ENCODE measurements around the gene PITPNM3.

Gene PITPNM3

DNA sequence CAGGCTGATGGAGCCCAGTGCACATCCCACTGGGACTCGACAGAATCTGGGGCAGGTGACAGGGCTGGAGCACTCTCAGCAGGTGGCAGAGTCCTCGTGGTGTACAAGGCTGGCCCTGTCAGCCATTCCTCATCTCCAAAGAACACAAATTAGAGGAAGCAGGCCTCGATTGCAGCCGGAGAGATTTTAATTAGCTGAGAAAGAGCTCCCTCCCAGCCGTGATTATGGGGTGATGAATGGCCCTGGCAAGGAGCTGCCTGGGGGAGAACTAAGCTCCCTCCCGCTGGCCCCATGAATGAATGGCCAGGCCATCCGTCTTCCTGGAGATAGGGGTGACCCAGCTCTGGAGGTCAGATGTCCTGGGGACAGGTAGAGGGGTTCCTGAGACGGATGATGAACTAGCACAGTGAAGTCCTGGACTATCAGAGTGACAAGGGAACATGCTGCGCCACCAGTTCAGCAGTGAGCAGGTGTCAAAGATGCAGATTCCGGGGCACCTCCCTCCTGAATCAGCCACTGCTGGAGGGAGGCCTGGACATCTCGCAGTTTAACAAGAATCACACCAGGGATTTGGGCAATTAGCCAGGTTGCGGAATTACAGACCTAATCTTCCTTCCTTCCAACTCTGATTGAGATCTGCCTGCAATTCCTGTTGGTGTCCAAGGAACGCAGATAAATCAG is 76.6 kb downstream of the PITPNM3 start:
- DNase-seq (ENCODE audit: low read depth), result no peak

DNA sequence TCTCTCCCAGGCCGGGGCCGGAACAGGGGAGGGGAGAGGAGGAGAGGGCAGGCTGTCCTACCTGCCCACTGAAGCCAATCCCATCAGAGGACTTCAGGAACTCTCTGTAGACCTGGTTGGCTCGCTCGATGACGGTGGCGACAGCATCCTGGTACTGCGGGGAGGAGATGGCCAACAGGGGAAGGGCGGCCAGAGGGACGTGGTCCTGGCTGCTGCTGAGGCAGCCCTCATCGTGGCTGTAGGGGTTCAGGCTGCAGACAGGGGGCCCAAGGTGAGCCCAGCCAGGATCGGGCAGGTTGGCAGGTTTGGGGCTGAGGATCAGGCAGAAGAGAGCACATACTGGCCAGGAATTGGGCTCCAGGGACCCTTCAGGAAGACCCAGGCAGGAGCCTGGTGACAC is 77.9 kb downstream of the PITPNM3 start:
- DNase-seq (ENCODE audit: low read depth), result no peak

DNA sequence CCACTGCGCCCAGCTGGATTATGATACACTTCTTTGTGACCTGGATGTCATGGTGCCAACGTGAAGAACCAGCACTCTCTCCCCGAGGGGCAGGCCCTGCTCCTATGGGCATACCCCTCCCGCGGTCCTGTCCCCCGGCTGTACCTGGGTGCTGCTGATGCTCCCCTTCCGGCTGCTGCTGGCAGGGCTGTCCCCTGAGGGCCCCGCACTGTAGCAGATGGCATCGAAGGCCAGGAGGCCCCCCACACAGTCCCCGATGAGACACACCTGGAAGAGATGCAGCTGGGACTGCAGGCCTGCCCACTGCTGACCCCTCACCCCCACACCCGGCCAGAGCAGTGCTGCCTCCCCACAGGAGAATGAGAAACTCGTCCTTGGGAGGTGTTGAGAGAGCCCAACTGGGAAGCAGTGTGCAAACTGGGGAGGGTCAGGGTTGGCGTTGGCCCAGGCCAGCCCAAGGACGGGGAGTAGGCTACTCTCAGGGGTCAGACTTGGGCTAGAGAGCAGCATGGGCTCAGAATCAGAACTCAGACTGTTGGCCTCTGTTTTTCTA is 78.4 kb downstream of the PITPNM3 start:
- DNase-seq (ENCODE audit: low read depth), result no peak

DNA sequence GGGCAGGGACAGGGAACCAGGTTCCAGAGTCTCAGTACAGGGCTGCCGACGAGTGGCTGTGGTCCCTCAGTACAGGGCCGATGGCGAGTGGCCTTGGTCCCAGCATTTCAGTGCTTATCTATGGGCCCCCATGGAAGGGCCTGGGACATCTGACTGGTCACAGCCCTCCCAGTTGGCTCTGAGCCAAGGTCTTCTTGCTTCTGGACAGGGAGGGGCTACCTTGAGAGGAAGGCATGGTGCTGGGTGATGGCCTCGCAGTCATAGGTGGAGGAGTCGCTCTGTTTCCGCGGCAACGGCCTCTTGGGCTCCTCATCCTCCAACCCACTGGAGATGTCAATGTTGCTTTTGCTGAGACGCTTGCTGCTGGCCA is 79.6 kb downstream of the PITPNM3 start:
- DNase-seq (ENCODE audit: low read depth), result no peak

DNA sequence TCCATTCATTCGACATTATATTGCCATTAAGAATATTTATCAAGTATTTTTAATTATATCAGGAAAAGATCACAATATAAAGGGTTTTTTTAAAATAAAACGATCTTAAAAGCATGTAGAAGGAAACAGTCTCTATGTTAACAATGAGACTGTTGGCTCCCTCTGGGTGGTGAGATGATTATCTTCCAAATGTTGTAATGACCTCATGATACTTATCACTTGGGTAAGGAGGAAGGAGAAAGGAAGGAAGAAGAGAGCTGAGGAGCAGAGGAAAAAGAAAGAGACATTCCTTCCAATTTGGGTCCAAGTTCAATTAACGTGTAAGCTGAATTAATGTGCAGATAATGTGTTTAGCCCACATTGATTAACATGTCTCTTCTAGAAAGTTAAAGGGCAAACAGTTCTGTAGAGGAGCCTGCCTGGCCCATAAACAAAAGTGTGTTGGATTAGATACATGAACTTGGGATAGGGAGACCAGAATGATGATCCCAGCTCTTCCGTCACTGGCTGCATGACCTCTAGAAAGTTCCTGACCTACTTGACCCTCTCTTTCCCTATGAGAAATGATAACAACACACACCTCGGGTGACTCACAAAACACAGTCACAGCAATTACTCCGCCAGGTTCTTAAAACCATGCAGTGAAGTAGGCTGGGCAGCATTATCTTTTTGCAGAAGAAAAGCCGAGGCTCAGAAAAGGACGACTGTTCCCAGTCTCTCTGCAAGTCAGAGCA is 80.1 kb downstream of the PITPNM3 start:
- no peak for DNase-seq (ENCODE audit: low read depth)

DNA sequence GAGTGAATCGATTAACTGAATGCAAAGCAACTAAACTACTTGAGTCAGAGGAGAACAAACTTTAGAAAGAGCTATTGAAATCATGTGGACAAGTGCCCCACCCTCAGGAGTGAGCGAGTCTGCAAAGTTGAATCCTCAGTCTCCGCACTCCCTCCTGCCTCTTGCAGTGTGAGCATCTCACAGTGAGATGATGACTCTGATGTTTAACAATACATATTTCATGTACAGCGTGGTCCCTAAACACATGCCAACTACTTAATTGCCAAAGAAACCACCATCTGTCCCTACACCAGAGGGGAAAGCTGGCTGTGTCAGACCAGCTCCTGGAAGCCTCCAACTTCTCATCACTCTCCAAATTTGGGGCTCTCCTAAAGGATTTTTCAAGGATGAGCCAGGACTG is 80.9 kb downstream of the PITPNM3 start:
- DNase-seq (ENCODE audit: low read depth), result no peak

DNA sequence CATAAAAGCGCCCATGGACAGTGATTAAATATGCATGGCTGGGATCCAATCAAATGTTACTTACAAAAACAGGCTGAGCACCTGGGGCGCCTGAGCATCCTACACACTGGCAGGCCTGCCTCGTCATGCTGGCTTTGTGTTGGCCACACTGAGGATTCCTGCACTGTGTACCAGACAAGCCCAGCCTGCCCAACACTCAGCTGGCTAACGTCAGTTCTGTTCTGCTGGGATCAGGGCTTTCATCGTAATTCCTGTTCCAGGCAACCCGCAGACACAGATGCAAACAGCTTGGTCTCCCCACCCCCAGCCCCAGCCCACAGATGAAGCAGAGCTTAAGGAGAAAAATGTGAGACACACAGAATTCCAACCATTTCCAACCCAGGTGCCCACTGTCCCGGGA is 81.4 kb downstream of the PITPNM3 start:
- no peak for DNase-seq (ENCODE audit: low read depth)

DNA sequence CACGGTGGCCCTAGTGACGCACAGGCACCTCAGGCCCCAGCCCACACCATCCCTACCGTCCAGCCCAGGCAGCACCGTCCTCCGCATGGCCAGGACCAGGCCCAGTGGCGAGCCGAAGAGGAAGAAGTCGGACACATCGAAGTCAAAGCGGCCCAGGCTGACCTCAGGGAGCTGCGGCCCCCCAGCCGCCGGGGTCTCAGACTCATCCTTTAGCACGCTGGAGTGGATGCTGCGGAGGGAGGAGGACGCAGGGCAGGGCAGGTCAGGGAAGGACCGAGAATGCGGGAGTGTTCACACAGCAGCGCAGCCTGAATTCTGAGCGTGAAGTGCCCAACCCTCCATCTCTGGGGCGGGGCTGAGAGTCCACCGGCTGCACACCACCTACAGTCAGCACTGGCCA is 82.0 kb downstream of the PITPNM3 start:
- no peak for DNase-seq (ENCODE audit: low read depth)

DNA sequence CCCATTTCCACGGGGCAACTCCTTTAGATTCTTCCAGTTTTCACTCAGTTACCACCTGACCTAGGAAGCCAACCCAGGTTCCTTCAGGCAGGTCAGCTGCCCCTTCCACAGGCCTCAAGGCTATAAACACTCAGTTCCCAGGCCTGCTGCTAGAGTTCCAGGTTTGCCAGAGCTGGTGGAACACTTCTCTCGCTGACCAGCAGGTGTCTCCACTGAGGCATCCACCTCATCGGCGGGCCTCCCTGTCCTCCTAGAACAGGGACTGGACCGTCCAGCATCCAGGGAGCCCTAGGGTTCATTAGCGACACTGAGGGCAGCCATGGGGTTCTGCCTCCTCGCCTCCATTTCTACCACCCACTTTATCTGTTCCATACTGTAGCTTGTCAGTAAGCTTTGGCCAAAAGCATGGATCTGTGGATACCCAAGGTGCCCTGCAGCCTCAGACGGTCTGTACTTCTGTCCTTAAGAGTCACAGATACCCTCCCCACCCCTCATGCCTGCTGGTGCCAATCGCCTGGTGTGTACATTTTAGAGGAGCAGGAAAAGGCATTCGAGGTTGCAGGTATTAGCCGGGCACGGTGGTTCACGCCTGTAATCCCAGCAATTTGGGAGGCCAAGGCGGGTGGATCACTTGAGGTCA is 83.1 kb downstream of the PITPNM3 start:
- peak; percentile 35 for DNase-seq (ENCODE audit: low read depth)

DNA sequence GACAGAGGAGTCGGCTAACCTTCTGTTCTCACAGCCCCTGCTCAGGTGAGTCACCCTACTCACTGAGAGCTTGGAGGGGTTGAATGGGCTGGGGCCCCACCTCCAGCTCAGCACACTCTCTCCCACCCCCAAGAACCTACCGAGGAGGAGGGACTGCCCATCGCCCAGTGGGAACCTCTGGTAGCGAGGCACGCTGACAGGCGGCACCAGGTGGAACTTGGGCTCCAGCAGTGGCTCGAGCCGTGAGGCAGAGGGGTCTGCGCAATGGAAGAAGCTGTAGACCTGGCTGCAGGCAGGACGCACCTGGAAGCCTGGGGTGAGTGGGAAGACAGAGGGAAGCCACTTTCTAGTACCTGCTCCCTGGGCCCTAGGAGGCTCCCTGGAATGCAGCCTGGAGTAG is 83.8 kb downstream of the PITPNM3 start:
- no peak for DNase-seq (ENCODE audit: low read depth)

DNA sequence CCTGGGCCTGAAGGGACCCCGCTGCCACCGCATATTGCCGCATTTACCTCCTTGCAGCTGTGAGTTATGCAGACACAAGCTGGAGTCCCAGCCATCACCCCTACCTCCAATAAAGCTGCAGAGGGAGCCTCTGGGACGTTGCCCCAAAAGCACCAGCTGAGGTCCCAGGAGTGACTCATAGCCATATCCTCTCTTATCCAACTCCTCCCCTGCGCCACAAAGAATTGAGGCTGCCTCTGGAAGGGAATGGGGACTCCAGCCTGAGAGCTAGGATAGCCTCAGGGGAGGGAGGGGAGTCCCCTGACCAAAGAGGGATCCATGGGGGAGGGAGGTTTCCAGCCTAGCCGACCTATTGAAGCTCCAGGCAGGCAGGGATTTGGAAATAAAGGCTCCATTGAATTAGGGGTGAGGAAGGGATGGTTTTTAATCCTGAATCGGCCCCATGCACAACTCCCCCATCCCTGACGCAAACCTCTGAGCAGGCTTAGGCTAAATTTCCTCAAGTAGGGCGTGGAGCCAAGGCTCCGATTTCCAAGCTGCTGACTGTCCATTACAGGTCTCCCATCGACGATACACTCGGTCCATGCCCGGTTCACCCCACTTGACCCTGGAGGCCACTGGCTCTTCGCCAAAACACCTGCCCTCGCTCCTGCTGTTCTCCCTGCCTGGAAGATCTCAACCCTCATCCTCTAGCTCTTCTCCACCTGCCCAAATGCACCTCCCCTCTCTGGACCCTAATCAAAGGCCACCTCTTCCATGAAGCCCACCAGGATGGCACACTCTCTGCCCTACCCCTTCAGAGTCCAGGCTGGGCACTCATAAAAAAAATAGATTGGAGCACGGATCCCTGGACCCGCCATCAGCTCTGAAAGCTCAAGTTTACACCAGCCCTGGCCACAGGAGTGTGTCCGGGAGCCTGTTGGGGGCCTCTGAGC is 84.6 kb downstream of the PITPNM3 start:
- DNase-seq (ENCODE audit: low read depth), result no peak

DNA sequence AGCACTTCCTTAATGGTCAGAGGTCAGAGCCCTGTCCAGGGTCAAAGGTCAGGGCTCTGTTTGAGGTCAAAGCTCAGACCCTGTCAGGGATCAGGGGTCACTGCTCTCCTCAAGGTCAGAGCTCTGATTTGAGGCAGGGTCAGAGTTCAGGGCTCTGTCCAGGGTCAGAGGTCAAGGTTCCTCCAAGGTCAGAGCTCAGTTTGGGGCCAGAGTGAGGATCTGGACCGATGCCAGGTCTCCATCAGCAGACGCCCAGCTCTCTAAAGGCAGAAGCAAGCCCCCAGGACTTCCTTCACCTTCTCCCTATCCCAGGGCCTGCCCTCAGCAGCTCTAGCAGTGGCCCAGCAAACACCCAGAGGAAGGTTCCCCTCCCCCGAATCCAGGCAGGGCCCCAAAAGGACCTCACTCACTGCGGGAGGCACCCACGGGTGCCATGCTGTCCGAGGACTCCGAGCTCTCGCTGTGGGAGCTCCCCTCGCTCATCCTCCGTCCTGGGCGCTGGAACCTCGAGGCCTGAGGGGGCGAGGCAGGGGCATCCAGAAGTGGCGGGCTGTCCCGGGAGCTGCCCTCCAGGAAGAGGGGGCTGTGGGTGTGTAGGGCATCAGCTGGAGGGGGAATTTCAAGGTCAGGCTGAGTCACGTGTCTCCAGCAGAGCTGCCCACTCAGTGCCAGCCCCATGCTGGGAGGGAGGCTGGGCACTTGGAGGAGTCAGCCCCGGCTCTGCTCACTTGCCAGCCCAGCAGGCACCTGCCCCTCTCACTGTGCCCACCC is 85.4 kb downstream of the PITPNM3 start:
- DNase-seq (ENCODE audit: low read depth), result no peak

DNA sequence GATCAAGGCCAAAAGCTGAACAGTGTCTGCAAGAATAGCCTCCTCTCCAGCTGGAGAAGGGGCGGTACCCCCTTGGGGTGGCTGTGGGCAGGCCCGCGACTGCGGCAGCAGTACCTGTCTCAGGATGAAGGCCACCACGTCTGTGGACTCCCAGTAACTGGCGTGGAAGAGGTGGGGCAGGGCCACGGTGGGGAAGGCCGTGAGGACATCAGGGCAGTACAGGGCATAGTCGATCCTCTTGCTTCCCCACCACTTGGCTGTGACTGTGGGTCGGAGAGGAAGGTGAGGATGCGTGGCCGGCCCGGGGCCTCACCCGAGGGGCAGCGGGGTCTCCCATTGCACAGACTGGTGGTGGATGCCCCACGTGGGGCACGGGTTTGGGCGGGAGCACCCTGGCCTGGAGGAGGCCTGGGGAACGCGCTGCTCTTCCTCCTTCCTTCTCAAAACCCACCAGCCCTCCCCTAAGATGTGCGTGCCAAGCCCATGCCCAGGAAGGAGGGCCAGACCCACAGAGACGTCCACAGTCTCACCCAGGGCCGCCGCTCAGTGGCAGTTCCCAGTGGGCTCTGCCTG is 86.1 kb downstream of the PITPNM3 start:
- no peak for DNase-seq (ENCODE audit: low read depth)

DNA sequence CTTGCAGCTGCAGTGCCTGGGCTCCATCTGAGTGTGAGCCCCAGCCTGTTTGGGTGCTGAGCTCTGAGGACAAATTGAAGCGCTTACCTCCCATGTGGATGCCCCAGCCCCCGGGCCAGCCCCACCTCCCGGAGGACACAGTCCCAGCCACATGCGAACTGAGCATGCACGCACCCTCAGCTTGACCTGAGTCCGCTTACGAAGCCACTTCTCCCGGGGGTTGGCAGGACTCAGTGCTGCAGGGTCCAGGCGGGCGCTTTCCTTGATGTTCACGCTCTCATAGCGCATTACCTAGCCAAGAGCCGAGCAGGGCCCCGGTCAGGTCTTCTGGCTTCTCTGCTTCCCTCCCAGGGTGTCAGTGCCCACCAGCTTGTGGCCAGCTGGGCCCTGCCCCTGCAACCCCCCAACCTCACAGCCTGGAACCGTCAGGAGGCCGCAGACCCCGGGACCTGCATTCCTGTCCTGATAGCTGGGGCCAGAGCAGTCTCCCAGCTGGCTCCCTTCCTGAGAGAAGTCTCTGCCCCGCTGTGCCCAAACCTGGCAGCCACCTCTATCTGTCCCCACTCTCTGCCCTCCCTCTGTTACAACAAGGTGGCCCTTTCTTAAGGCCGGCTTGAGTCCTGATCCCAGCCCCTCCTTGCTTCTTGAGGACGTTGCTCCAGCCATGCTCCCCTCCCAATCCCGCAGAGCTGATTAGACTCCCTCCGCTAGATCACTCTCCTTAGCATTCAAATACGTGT is 88.1 kb downstream of the PITPNM3 start:
- no peak for DNase-seq (ENCODE audit: low read depth)

DNA sequence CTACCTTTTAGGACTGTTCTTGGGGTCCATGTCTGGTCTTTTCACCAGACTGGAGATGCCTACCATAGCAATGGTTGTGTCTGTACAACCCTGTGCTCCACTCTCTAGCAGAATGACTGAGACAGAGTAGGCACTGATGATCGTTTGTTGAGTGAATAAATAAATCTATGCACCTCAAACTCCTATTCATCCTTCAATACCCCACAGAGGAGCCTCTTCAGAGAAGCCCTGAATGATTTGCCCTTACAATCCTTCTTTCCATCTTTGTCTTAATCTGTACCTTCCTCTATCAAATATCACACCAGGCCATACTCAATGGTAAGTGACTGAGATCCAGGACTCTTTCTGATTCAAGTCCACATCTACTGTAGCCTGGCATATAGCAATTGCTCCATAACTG is 88.8 kb downstream of the PITPNM3 start:
- no peak for DNase-seq (ENCODE audit: low read depth)

DNA sequence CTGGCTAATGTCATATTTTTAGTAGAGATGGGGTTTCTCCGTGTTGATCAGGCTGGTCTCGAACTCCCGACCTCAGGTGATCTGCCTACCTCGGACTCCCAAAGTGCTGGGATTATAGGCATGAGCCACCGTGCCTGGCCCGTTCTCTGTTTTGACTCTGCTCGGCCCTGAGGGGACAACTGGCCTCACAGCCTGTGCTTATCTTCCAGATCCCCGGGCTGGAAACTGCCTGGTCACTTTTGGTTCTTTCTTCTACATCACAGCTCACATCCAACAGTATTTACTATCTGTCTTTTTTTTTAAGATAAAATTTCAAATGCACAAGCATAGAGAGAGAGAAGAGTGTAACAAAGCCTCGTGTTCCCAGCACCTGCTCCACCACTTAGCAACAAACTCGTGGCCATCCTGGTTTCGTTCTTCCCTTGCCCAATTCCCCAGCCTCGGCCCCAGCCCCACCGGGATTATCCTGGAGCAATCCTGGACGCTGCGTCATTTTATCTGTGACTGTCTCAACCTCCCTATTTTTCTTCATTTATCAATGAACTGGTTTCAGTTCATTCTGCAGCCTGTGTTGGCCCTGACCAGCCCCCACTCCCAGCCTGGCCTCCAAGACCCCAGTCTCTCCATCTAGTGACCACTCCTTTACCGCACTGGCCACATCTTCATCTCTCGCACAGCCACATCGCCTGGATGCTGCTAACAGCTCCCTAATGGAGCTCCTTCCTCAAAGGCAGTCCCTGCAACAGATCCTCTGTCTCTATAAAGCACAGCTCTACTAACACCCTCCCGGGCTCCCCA is 91.0 kb downstream of the PITPNM3 start:
- no peak for DNase-seq (ENCODE audit: low read depth)

DNA sequence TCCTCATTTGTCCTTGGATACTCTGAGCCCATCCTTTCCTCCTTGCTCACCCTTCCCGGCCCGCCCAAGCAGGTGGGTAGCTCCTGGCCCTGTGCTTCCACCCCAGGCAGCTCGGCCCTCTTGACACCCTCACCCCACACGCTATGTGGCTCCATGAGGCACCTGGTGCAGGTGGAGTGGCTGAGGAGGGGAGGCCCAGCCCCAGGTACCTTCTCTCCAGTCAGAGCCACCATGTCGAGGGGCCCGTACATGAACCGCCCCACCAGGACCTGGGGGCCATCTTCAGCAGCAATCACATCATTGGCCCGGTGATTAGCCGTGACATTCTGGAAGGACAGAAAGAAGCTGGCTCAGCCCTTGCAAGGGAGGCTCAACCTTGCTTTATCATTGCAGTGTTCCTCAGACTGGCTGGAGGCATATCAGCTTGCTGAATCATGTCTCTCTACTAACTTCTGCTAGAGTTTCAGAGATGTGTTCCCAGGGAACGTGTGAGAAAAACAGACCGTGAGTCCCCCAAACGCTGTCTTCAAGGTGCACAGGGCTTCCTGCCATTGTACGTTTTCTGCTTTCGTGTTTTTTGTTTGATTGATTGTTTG is 91.8 kb downstream of the PITPNM3 start:
- DNase-seq (ENCODE audit: low read depth), result no peak

DNA sequence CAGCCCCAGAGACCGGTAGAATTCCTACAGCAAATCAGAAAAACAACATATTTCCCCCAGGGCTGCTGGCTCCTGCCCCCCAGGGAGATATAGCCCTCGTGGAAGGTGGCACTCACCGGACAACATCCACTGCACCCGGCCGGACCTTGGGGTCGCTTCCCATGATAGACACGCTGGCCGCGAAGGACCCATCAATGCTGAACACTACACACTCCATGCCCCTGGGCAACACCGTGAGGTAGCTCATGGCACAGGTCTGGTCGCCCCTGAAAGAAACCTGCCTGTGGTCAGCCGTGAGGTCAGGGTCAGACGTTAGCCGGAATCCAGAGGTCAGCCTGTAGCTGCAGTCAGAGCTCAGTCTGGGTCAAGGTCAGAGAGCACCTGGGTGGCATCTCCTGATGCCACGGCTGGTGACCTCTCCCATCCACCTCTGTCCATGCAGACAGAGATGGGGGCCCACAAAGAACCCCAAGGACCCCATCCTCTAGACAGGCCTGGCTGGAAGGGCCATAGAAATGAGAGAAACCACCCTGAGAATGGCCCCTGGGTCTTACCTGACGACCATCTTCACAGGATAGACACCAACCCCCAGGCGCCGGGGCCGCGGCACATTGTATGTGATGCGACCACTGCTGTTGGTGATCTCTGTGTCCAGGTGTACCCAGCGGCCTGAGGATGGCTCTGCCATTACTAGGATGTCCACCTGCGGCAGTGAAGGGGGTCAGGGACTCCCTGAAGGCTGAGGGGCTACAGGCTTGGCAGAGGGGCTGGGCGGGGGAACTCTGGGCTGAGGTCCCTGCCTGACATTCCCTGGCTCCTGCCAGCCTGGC is 92.5 kb downstream of the PITPNM3 start:
- no peak for DNase-seq (ENCODE audit: low read depth)
